ENCODE results near the gene TP53. TPM values are rescaled to one million over a fixed set of nuclear protein-coding genes. Genes with fewer than 3 reads are reported as not detected.

The TP53 gene
- total and polyA plus RNA-seq, 9 of the 15 experiments (the other 6 are each of a cell fraction or from before 2014, with no cell fraction given), result 2.8 to 14.0 (median 7.1) TPM

GRCh38 chr17:7667656-7668406, 19.5 kb downstream of the TP53 start:
- in situ Hi-C loops (cut with MboI) (no loop called here), intact Hi-C loops (cut with micrococcal nuclease) (no loop called here)
- H3K27ac ChIP-seq (ENCODE audit: extremely low read depth, low read depth, low read length), result no peak overlapping the region
- ChIA-PET POLR2A (interaction anchor here (0.7 to 9.2 kb wide), 4 partner anchors 10 to 53 kb away, joined by 3 to 66 read pairs (median 4); partner anchors contain the start of genes FXR2, TP53 and WRAP53), CTCF (ENCODE audit: low intra/inter-chr PET ratio) (interaction anchor here (0.6 kb wide), 1 partner anchor 224 kb away, joined by 3 read pairs; no protein-coding TSS in a partner anchor)
- TF ChIP-seq ZNF766 (CRISPR knock-in tag; conservative IDR thresholded peaks at IDR 0.05), result no peak
- no peak overlapping the region for H3K4me2 ChIP-seq (ENCODE audit: insufficient read depth, low read length)
- H4K20me1 ChIP-seq (replicated peaks; ENCODE audit: control insufficient read depth, insufficient read depth, low read length), result no peaks in the 10 kb centered on the region
- peak; percentile 28; the same call in 2 of the 3 replicates for ATAC-seq
- H3K36me3 ChIP-seq (ENCODE audit: control insufficient read depth, insufficient read depth, low read length), result peaks cover 21% of the 10 kb centered on the region; the same call in 2 of the 3 replicates
- H3K79me2 ChIP-seq (ENCODE audit: control insufficient read depth, insufficient read depth, low read length), result no peaks in the 10 kb centered on the region
- no peaks in the 10 kb centered on the region for H3K27me3 ChIP-seq (ENCODE audit: control insufficient read depth in 2 of 2, insufficient read depth in 2 of 2, low read length in 2 of 2)
- 72% methylated on average over 5 of the region's 10 CpGs for WGBS (ENCODE audit: insufficient coverage, low coverage, missing lambda C conversion rate)
- H3K4me1 ChIP-seq (replicated peaks in 1 of 2; ENCODE audit: control insufficient read depth in 2 of 2, insufficient read depth in 2 of 2, low read length in 2 of 2), result no peaks in the 10 kb centered on the region
- no TSS peak for BruUV-seq (replicated peaks)
- H2AFZ ChIP-seq (ENCODE audit: low read depth, low read length), result no peak overlapping the region
- DNase-seq (ENCODE audit: extremely low read depth in 1 of 4, low spot score in 3 of 4), result no peak
- no peak overlapping the region for H3K4me3 ChIP-seq
- no peaks in the 10 kb centered on the region for H3K9me1 ChIP-seq (ENCODE audit: control insufficient read depth, insufficient read depth, low read length)
- H3K9me3 ChIP-seq (replicated peaks; ENCODE audit: control insufficient read depth, insufficient read depth, low read depth, low read length), result no peaks in the 10 kb centered on the region
- no peak for FAIRE-seq
- H3K9ac ChIP-seq (ENCODE audit: insufficient read depth in 1 of 2, low read depth in 2 of 2, low read length in 2 of 2), result peak overlapping the region in 1 of 2 experiments; percentile 17; a peak in 1 of 4 replicates

GRCh38 chr17:7656958-7657609, 30.2 kb downstream of the TP53 start:
- WGBS (ENCODE audit: insufficient coverage, low coverage, missing lambda C conversion rate), result 68% methylated on average over 8 of the region's 10 CpGs
- TF ChIP-seq ATF7 (IDR thresholded peaks at IDR 0.05) (no peak), BRF2 (IDR thresholded peaks at IDR 0.05; ENCODE audit: borderline replicate concordance, insufficient read depth, insufficient read length) (no peak), PCBP1 (IDR thresholded peaks at IDR 0.05; ENCODE audit: low read depth, low read length, poor library complexity, severe bottlenecking) (no peak), HMGN3 (IDR thresholded peaks at IDR 0.05; ENCODE audit: borderline replicate concordance, extremely low read depth, insufficient read length, low read depth, low read length) (no peak), RBFOX2 (IDR thresholded peaks at IDR 0.05; ENCODE audit: low read depth, low read length) (no peak), JUNB (CRISPR knock-in tag; conservative IDR thresholded peaks at IDR 0.05) (no peak), HMG20A (CRISPR knock-in tag; conservative IDR thresholded peaks at IDR 0.05) (no peak), ZNF212 (CRISPR knock-in tag; IDR thresholded peaks at IDR 0.05) (no peak), HDAC8 (tag; IDR thresholded peaks at IDR 0.05) (no peak), HDAC2 (IDR thresholded peaks at IDR 0.05) (no peak)

More at GRCh38 chr17:7656958-7657609, 30.2 kb downstream of the TP53 start:
- no peaks in the 10 kb centered on the region for H3K9me1 ChIP-seq (ENCODE audit: control insufficient read depth, insufficient read depth, low read length)
- no peak overlapping the region for H3K27ac ChIP-seq (ENCODE audit: extremely low read depth, low read depth, low read length)
- no peak overlapping the region for H3K4me2 ChIP-seq (ENCODE audit: insufficient read depth, low read length)
- in situ Hi-C loops (cut with MboI) (no loop called here), intact Hi-C loops (cut with micrococcal nuclease) (no loop called here)
- FAIRE-seq (no peak), DNase-seq (ENCODE audit: extremely low read depth in 1 of 4, low spot score in 3 of 4) (peak in 1 of 4 experiments; percentile 3), ATAC-seq (no peak)
- POLR2A ChIA-PET, result interaction anchor here (0.6 to 1.1 kb wide), 3 partner anchors 10 to 29 kb away, joined by 3 read pairs; no protein-coding TSS in a partner anchor
- no peaks in the 10 kb centered on the region for H3K79me2 ChIP-seq (ENCODE audit: control insufficient read depth, insufficient read depth, low read length)
- no peak overlapping the region for H2AFZ ChIP-seq (ENCODE audit: low read depth, low read length)
- peak overlapping the region in 1 of 2 experiments; percentile 17; a peak in 1 of 4 replicates for H3K9ac ChIP-seq (ENCODE audit: insufficient read depth in 1 of 2, low read depth in 2 of 2, low read length in 2 of 2)
- H3K4me3 ChIP-seq, result no peak overlapping the region
- CTCF ChIA-PET (ENCODE audit: low intra/inter-chr PET ratio), result no interaction called here
- H4K20me1 ChIP-seq (replicated peaks; ENCODE audit: control insufficient read depth, insufficient read depth, low read length), result no peaks in the 10 kb centered on the region; the same call in 1 of the 2 replicates
- no TSS peak for BruUV-seq (replicated peaks)
- no peaks in the 10 kb centered on the region for H3K27me3 ChIP-seq (ENCODE audit: control insufficient read depth in 2 of 2, insufficient read depth in 2 of 2, low read length in 2 of 2)
- no peaks in the 10 kb centered on the region for H3K36me3 ChIP-seq (ENCODE audit: control insufficient read depth, insufficient read depth, low read length)
- H3K9me3 ChIP-seq (replicated peaks; ENCODE audit: control insufficient read depth, insufficient read depth, low read depth, low read length), result no peaks in the 10 kb centered on the region
- H3K4me1 ChIP-seq (replicated peaks in 1 of 2; ENCODE audit: control insufficient read depth in 2 of 2, insufficient read depth in 2 of 2, low read length in 2 of 2), result peaks cover 0 to 8% of the 10 kb centered on the region in 2 experiments; a peak in 3 of 5 replicates
